Erythroblast (primary cell): ENCODE data around the gene CDKL1.

Source experiments
- GATA1 ChIP-seq: IDR thresholded peaks from 2 replicates; pipeline ENCODE4 v1.6.1; 2011; ENCODE audit warnings: low read depth, mild to moderate bottlenecking, control low read depth, low read length, moderate library complexity
- POLR2A ChIP-seq: IDR thresholded peaks from 2 replicates; pipeline ENCODE4 v1.6.1; 2011; ENCODE audit warnings: mild to moderate bottlenecking, low read length

- no peak for TF ChIP-seq POLR2A
- no peak for TF ChIP-seq GATA1
Observed at GRCh38 chr14:50417853-50418252, 21.2 kb upstream of the CDKL1 start.
